ENCODE results near the gene RHBDL2. TPM values are rescaled to one million over a fixed set of nuclear protein-coding genes. Genes with fewer than 3 reads are reported as not detected.

RHBDL2 gene
- total and polyA plus RNA-seq, 2 of the 13 experiments (the other 11 are each of a cell fraction or from before 2014, with no cell fraction given) = 3.3 to 5.4 TPM

- TF ChIP-seq E2F1 (CRISPR knock-in tag; IDR thresholded peaks at IDR 0.05) (no peak), IRF9 (CRISPR knock-in tag; IDR thresholded peaks at IDR 0.05; ENCODE audit: borderline replicate concordance) (peak; percentile 78; the same call in 1 of the 2 replicates), ZNF788 (CRISPR knock-in tag; IDR thresholded peaks at IDR 0.05; ENCODE audit: borderline replicate concordance) (peak; percentile 36; the same call in 1 of the 2 replicates), ARID4A (CRISPR knock-in tag; IDR thresholded peaks at IDR 0.05; ENCODE audit: borderline replicate concordance) (peak; percentile 23; the same call in 1 of the 2 replicates), ZNF263 (CRISPR knock-in tag; IDR thresholded peaks at IDR 0.05) (peak; percentile 81), HHEX (CRISPR knock-in tag; IDR thresholded peaks at IDR 0.05) (no peak), SIN3A (IDR thresholded peaks at IDR 0.05; ENCODE audit: borderline replicate concordance, low read depth, low read length) (0 out of 2 replicates have a peak, but pooled peaks have one; percentile 18), ZNF274 (CRISPR knock-in tag; IDR thresholded peaks at IDR 0.05) (peak; percentile 42; the same call in 1 of the 2 replicates), ZNF292 (CRISPR knock-in tag; IDR thresholded peaks at IDR 0.05; ENCODE audit: borderline replicate concordance, low read depth) (0 out of 2 replicates have a peak, but pooled peaks have one; percentile 2), MTA1 (CRISPR knock-in tag; IDR thresholded peaks at IDR 0.05; ENCODE audit: borderline replicate concordance) (peak; percentile 65; the same call in 1 of the 2 replicates), ZFY (CRISPR knock-in tag; IDR thresholded peaks at IDR 0.05) (0 out of 2 replicates have a peak, but pooled peaks have one; percentile 25), TBX2 (CRISPR knock-in tag; IDR thresholded peaks at IDR 0.05; ENCODE audit: borderline replicate concordance) (peak; percentile 50; the same call in 1 of the 2 replicates), UBTF (CRISPR knock-in tag; IDR thresholded peaks at IDR 0.05) (peak; percentile 36; the same call in 1 of the 2 replicates), REPIN1 (CRISPR knock-in tag; IDR thresholded peaks at IDR 0.05; ENCODE audit: borderline replicate concordance, low read depth) (no peak), SAP130 (CRISPR knock-in tag; IDR thresholded peaks at IDR 0.05; ENCODE audit: low read depth) (0 out of 2 replicates have a peak, but pooled peaks have one; percentile 6), MEIS1 (CRISPR knock-in tag; IDR thresholded peaks at IDR 0.05; ENCODE audit: borderline replicate concordance) (0 out of 2 replicates have a peak, but pooled peaks have one; percentile 46), TFAP4 (IDR thresholded peaks at IDR 0.05; ENCODE audit: borderline replicate concordance, low read depth) (peak; percentile 28; the same call in 1 of the 2 replicates)
Observed at GRCh38 chr1:38941527-38942019, at the start of gene RHBDL2 (continued).
